ENCODE data around the gene KLHDC7B.

- TF ChIP-seq ZNF274 (IDR thresholded peaks at IDR 0.05; ENCODE audit: low read depth, low read length) (no peak), SUZ12 (IDR thresholded peaks at IDR 0.05; ENCODE audit: extremely low read depth, insufficient read depth, insufficient read length) (no peak), YY1 (IDR thresholded peaks at IDR 0.05; ENCODE audit: insufficient read depth, insufficient read length) (no peak)
These were observed 17.6 kb upstream of the KLHDC7B start for GRCh38 chr22:50527921-50528681.
